OCI-LY1 (cell line): ENCODE results near the gene PTGER4.

Source experiments
- EZH2 ChIP-seq: fragments of 200-600 bp; sonication (generic), shearing (Covaris generic); IDR thresholded peaks from 2 replicates; pipeline ENCODE4 v1.8.0; 2017; ENCODE audit warnings: borderline replicate concordance, mixed run types, mild to moderate bottlenecking, antibody characterized with exemption, low read length, moderate library complexity, mixed read lengths
- TF ChIP-seq, protein P1 (sequence below): fragments of 200-600 bp; sonication (generic), shearing (Covaris generic); IDR thresholded peaks from 2 replicates; pipeline ENCODE4 v1.5.1; 2017; ENCODE audit warnings: mild to moderate bottlenecking, antibody characterized with exemption, low read length, moderate library complexity, mixed read lengths

GRCh38 chr5:40667161-40667663 is 12.5 kb upstream of the PTGER4 start:
- TF ChIP-seq, protein P1, sequence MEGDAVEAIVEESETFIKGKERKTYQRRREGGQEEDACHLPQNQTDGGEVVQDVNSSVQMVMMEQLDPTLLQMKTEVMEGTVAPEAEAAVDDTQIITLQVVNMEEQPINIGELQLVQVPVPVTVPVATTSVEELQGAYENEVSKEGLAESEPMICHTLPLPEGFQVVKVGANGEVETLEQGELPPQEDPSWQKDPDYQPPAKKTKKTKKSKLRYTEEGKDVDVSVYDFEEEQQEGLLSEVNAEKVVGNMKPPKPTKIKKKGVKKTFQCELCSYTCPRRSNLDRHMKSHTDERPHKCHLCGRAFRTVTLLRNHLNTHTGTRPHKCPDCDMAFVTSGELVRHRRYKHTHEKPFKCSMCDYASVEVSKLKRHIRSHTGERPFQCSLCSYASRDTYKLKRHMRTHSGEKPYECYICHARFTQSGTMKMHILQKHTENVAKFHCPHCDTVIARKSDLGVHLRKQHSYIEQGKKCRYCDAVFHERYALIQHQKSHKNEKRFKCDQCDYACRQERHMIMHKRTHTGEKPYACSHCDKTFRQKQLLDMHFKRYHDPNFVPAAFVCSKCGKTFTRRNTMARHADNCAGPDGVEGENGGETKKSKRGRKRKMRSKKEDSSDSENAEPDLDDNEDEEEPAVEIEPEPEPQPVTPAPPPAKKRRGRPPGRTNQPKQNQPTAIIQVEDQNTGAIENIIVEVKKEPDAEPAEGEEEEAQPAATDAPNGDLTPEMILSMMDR: no peak
- TF ChIP-seq EZH2: no peak
